ENCODE results near the gene PIK3R3.

DNA sequence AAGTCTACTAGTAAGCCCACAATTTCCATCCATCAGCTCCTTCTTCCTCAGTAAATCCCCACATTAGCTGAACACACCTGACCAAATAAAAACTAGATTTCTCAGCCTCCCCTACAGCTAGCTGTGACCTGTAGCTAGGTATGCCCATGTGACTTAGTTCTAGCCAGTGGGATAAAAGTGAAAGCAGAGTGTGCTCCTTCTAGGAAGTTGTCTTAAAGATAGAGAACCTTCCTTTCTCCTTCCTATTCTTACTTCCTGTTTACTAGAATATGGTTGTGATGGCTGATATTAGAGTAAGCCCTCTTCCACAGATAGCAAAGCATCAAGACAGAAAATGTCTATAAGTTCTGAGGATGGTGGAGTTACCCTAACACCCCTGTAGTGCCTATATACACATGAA is 67.0 kb downstream of the PIK3R3 start:
- TF ChIP-seq, protein P1, sequence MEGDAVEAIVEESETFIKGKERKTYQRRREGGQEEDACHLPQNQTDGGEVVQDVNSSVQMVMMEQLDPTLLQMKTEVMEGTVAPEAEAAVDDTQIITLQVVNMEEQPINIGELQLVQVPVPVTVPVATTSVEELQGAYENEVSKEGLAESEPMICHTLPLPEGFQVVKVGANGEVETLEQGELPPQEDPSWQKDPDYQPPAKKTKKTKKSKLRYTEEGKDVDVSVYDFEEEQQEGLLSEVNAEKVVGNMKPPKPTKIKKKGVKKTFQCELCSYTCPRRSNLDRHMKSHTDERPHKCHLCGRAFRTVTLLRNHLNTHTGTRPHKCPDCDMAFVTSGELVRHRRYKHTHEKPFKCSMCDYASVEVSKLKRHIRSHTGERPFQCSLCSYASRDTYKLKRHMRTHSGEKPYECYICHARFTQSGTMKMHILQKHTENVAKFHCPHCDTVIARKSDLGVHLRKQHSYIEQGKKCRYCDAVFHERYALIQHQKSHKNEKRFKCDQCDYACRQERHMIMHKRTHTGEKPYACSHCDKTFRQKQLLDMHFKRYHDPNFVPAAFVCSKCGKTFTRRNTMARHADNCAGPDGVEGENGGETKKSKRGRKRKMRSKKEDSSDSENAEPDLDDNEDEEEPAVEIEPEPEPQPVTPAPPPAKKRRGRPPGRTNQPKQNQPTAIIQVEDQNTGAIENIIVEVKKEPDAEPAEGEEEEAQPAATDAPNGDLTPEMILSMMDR (IDR thresholded peaks at IDR 0.05), result no peak
- TF ChIP-seq POLR2A (IDR thresholded peaks at IDR 0.05), result no peak
- no peak for TF ChIP-seq EP300 (IDR thresholded peaks at IDR 0.05)

All from ovary (tissue), 3 donors.